Pancreas (tissue), 10 donors: ENCODE data around the gene ACKR2. TPM values are rescaled to one million over a fixed set of nuclear protein-coding genes. Genes with fewer than 3 reads are reported as not detected.

ENCODE experiments used
- ATAC-seq, 4 donors: fragments of 200-7000 bp; cut with Tn5 transposase; one replicate each; pipeline versions ENCODE4 v1.8.0 to v1.9.1; 2020; ENCODE audit warnings: mild to moderate bottlenecking in 4 of 4, moderate library complexity in 4 of 4
- DNase-seq, 6 donors: peaks; one replicate each; pipeline ENCODE4 v3.0.0-alpha.2; 2020
- FAIRE-seq: peaks from 2 replicates; lab custom pipeline; 2012; peaks lifted over from hg19 to GRCh38; lab: Jason Lieb, UNC
- H3K27ac ChIP-seq, 4 donors: fragments of 200-600 bp; sonication (generic); 1 replicate in 3 of 4; 2 replicates in 1 of 4; pipeline versions ENCODE4 v1.5.0 to v1.8.0; 2020
- H3K27me3 ChIP-seq, 4 donors: fragments of 200-600 bp; one replicate each; pipeline ENCODE4 v1.8.0; 2021
- H3K36me3 ChIP-seq, 3 donors: fragments of 200-600 bp; sonication (generic) in 1 of 3; one replicate each; pipeline versions ENCODE4 v1.5.0 to v1.8.0; 2020 to 2021
- H3K4me1 ChIP-seq, 3 donors: fragments of 200-600 bp; one replicate each; pipeline ENCODE4 v1.8.0; 2021
- H3K4me3 ChIP-seq, 4 donors: fragments of 200-600 bp; sonication (generic) in 2 of 4; one replicate each; pipeline versions ENCODE4 v1.5.0 to v1.8.0; 2020 to 2021
- H3K9me3 ChIP-seq, 4 donors: fragments of 200-600 bp; one replicate each; pipeline ENCODE4 v1.8.0; 2021
- WGBS, 2 donors: extraction: QIAGEN DNeasy Blood & Tissue Kit; methylation state at CpG; one replicate each; pipeline ENCODE4 v1.1.7; 2013; 5-methylcytosine and 5-hydroxymethylcytosine counted together
- intact Hi-C, 3 donors: fragments of 100-400 bp; cut with DNase I; formaldehyde crosslinking; loops; one replicate each; pipeline versions ENCODE4 v1.11.1 to v1.14.2; 2022
- polyA plus RNA-seq, 2 donors: library from polyadenylated mRNA; stranded (reverse); fragments of 200-250 nt; gene quantifications; one replicate each; pipeline ENCODE4 v1.2.3, GENCODE V29; 2013
- total RNA-seq, 6 donors: library from RNA; stranded (reverse); fragmentation: NEBNext Ultra II Directional in 4 of 6; extraction: Animal tissue kit (Norgen Biotek cat#: 25700) in 4 of 6; gene quantifications; one replicate each; pipeline versions ENCODE4 v1.2.1 to v1.2.4, GENCODE V29; 2021 to 2023
- TF ChIP-seq, protein P1 (sequence below), 4 donors: fragments of 200-600 bp; sonication (generic) in 3 of 4; IDR thresholded peaks; one replicate each; pipeline versions ENCODE4 v1.5.0 to v1.8.0; 2021; ENCODE audit warnings: antibody characterized with exemption in 4 of 4
- donor health status: healthy with polysubstance abuse.
- donor health status: DM: no; HTN: no; CAD: no; lungs with moderate emphysema.
- donor health status: DM: no; HTN: no; CAD: no.
- donor health status: control.
- donor health status: control.
- donor health status: Bipolar disorder and iron deficiency.
- donor health status: DM: yes; HTN: yes; CAD: no.
- donor health status: DM: no; HTN: no; CAD: no.
- donor health status: DM: no; HTN: no; CAD: no.
- donor health status: DM: yes; HTN: yes; CAD: no.

The ACKR2 gene
- total and polyA plus RNA-seq, 8 donors = 0.09 to 1.7 (median 0.84) TPM

DNA sequence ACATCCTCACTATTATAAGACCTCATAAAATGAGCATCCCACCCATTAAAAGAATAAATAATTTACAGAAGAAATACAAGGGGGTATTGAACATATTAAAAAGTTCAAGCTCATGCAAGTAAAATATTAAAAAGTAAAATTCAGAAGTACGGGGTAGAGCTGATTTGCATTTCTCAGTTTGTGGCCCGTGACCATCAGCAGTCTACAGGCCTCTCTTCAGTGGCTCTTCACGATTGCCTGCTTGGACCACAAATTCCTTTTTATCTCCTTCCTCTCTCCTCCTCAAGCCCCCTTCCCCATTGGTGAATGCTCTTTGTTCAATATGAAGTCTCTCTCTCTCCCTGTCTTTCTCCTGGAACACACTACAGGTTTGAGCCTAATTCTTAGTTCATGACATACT, 47.3 kb downstream of the ACKR2 start:
- Histone ChIP-seq H3K4me1 (no peaks in the 10 kb centered on the region), H3K36me3 (no peaks in the 10 kb centered on the region), H3K27ac (no peak overlapping the region), H3K9me3 (no peaks in the 10 kb centered on the region), H3K4me3 (no peak overlapping the region), H3K27me3 (no peaks in the 10 kb centered on the region)
- no peak for FAIRE-seq
- ATAC-seq = no peak
- WGBS, 2 donors = 95 to 97% methylated on average over 3 of the region's 3 CpGs
- intact Hi-C loops = no loop called here
- DNase-seq = no peak
- TF ChIP-seq, protein P1, sequence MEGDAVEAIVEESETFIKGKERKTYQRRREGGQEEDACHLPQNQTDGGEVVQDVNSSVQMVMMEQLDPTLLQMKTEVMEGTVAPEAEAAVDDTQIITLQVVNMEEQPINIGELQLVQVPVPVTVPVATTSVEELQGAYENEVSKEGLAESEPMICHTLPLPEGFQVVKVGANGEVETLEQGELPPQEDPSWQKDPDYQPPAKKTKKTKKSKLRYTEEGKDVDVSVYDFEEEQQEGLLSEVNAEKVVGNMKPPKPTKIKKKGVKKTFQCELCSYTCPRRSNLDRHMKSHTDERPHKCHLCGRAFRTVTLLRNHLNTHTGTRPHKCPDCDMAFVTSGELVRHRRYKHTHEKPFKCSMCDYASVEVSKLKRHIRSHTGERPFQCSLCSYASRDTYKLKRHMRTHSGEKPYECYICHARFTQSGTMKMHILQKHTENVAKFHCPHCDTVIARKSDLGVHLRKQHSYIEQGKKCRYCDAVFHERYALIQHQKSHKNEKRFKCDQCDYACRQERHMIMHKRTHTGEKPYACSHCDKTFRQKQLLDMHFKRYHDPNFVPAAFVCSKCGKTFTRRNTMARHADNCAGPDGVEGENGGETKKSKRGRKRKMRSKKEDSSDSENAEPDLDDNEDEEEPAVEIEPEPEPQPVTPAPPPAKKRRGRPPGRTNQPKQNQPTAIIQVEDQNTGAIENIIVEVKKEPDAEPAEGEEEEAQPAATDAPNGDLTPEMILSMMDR (IDR thresholded peaks at IDR 0.05) = no peak

DNA sequence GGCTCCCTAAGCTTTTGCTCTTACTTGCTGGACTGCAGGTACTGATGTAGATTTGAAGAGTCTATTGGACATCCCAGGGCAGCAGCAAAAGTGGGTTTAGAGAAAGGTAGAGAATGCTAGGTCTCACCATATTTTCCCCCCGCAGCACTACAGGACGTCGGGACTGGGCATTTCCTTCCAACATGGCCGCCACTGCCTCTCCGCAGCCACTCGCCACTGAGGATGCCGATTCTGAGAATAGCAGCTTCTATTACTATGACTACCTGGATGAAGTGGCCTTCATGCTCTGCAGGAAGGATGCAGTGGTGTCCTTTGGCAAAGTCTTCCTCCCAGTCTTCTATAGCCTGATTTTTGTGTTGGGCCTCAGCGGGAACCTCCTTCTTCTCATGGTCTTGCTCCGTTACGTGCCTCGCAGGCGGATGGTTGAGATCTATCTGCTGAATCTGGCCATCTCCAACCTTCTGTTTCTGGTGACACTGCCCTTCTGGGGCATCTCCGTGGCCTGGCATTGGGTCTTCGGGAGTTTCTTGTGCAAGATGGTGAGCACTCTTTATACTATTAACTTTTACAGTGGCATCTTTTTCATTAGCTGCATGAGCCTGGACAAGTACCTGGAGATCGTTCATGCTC, 55.2 kb downstream of the ACKR2 start:
- FAIRE-seq (no peak), DNase-seq (no peak), ATAC-seq (no peak)
- H3K4me1 ChIP-seq = no peaks in the 10 kb centered on the region
- 94 to 95% methylated on average over 15 of the region's 15 CpGs for WGBS, 2 donors
- no peak overlapping the region for H3K4me3 ChIP-seq
- H3K9me3 ChIP-seq = no peaks in the 10 kb centered on the region
- TF ChIP-seq, protein P1 (IDR thresholded peaks at IDR 0.05) = no peak
- no peaks in the 10 kb centered on the region for H3K27me3 ChIP-seq
- intact Hi-C loops = no loop called here
- H3K36me3 ChIP-seq = no peaks in the 10 kb centered on the region
- H3K27ac ChIP-seq = no peak overlapping the region

GRCh38 chr3:42865256-42865655, 56.0 kb downstream of the ACKR2 start:
- WGBS, 2 donors = 87 to 90% methylated on average over 8 of the region's 8 CpGs
- DNase-seq = no peak
- H3K36me3 ChIP-seq = no peaks in the 10 kb centered on the region
- no peak overlapping the region for H3K27ac ChIP-seq
- ATAC-seq = no peak
- no peak overlapping the region for H3K4me3 ChIP-seq
- intact Hi-C loops = no loop called here
- H3K4me1 ChIP-seq = no peaks in the 10 kb centered on the region
- TF ChIP-seq, protein P1 (IDR thresholded peaks at IDR 0.05) = no peak
- no peak for FAIRE-seq
- no peaks in the 10 kb centered on the region for H3K27me3 ChIP-seq
- no peaks in the 10 kb centered on the region for H3K9me3 ChIP-seq

- Histone ChIP-seq H3K4me3 (no peak overlapping the region), H3K9me3 (no peaks in the 10 kb centered on the region), H3K27ac (no peak overlapping the region), H3K27me3 (no peaks in the 10 kb centered on the region), H3K4me1 (peaks cover 0 to 3% (median 0%) of the 10 kb centered on the region in 3 donors), H3K36me3 (no peaks in the 10 kb centered on the region)
- WGBS, 2 donors = 85 to 90% methylated on average over 7 of the region's 7 CpGs
- intact Hi-C loops = no loop called here
- TF ChIP-seq, protein P1 (IDR thresholded peaks at IDR 0.05) = no peak
- no peak for DNase-seq
- no peak for FAIRE-seq
- ATAC-seq = no peak
Measured at GRCh38 chr3:42867138-42867537, 57.9 kb downstream of the ACKR2 start.

DNA sequence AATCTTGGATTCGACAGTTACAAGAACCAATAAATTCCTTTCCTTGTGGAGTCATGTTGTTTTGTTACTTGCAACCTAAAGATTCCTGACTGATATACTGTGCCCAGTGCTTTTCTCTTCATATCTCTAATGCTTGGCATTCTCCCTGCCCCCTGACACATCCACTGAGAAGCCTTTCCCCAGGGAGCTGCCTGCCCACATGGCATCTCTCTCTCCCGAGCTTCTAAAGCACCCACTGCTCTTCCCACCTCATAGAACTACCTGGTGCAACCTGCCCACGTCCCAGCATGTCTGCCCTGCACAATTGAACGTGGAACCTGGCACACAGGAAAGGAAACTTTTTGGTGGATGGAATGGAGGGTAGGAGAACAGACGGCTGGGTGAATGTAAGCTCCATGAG, 59.6 kb downstream of the ACKR2 start:
- no peak for FAIRE-seq
- TF ChIP-seq, protein P1 (IDR thresholded peaks at IDR 0.05) = no peak
- intact Hi-C loops = no loop called here

More for the DNA sequence above, 59.6 kb downstream of the ACKR2 start:
- Histone ChIP-seq H3K4me3 (no peak overlapping the region), H3K36me3 (no peaks in the 10 kb centered on the region), H3K9me3 (no peaks in the 10 kb centered on the region), H3K4me1 (peaks cover 0 to 3% (median 0%) of the 10 kb centered on the region in 3 donors), H3K27me3 (no peaks in the 10 kb centered on the region), H3K27ac (no peak overlapping the region)
- WGBS, 2 donors = 60 to 73% methylated on average over 5 of the region's 5 CpGs
- DNase-seq = no peak
- no peak for ATAC-seq
